Lung (tissue), 12 donors: ENCODE results near the gene POC1B. TPM values are rescaled to one million over a fixed set of nuclear protein-coding genes. Genes with fewer than 3 reads are reported as not detected.

Experiments
- ATAC-seq: fragments of 200-7000 bp; cut with Tn5 transposase; one replicate; pipeline ENCODE4 v1.9.1; 2020; ENCODE audit warnings: moderate number of reproducible peaks; ENCODE audit not compliant: insufficient read depth, low FRiP score
- DNase-seq, 3 donors: peaks; one replicate each; pipeline ENCODE4 v3.0.0-alpha.2; 2013 to 2017
- H3K27ac ChIP-seq, 2 donors: one replicate each; pipeline ENCODE4 v1.5.1; 2013; ENCODE audit warnings: mild to moderate bottlenecking in 2 of 2, moderate library complexity in 2 of 2, control low read depth in 1 of 2, inconsistent platforms in 1 of 2, low read depth in 1 of 2, low read length in 1 of 2
- H3K27me3 ChIP-seq, 3 donors: one replicate each; pipeline ENCODE4 v1.5.1; 2013; ENCODE audit warnings: low read length in 2 of 3; ENCODE audit not compliant: control insufficient read depth in 3 of 3, insufficient read depth in 3 of 3
- H3K36me3 ChIP-seq, 4 donors: one replicate each; pipeline ENCODE4 v1.5.1; 2013; ENCODE audit warnings: low read length in 4 of 4, mild to moderate bottlenecking in 1 of 4, moderate library complexity in 1 of 4; ENCODE audit not compliant: control insufficient read depth in 4 of 4, insufficient read depth in 4 of 4
- H3K4me1 ChIP-seq, 5 donors: one replicate each; pipeline ENCODE4 v1.5.1; 2013; ENCODE audit warnings: low read length in 5 of 5, mild to moderate bottlenecking in 2 of 5, moderate library complexity in 1 of 5; ENCODE audit not compliant: control insufficient read depth in 5 of 5, insufficient read depth in 5 of 5
- H3K4me3 ChIP-seq: one replicate; pipeline ENCODE4 v1.5.1; 2013; ENCODE audit warnings: mild to moderate bottlenecking, control low read depth, moderate library complexity
- H3K9ac ChIP-seq, 2 donors: one replicate each; pipeline ENCODE4 v1.5.1; 2013; ENCODE audit warnings: low read length in 2 of 2, control low read depth in 1 of 2; ENCODE audit not compliant: insufficient read depth in 1 of 2
- H3K9me3 ChIP-seq, 4 donors: one replicate each; pipeline ENCODE4 v1.5.1; 2013; ENCODE audit warnings: low read length in 3 of 4, mild to moderate bottlenecking in 1 of 4, moderate library complexity in 1 of 4; ENCODE audit not compliant: control insufficient read depth in 4 of 4, insufficient read depth in 3 of 4
- WGBS, 2 donors: extraction: QIAGEN DNeasy Blood & Tissue Kit; methylation state at CpG; one replicate each; pipeline ENCODE4 v1.1.7; 2013; 5-methylcytosine and 5-hydroxymethylcytosine counted together
- polyA plus RNA-seq, 2 donors: library from polyadenylated mRNA; stranded (reverse); fragments of 200-250 nt; gene quantifications; one replicate each; pipeline ENCODE4 v1.2.1, GENCODE V29; 2013
- total RNA-seq, 2 donors: library from RNA; depleted of rRNA in 1 of 2; stranded (reverse); fragments of >200 nt in 1 of 2; gene quantifications; one replicate each; pipeline ENCODE4 v1.2.1, GENCODE V29; 2014 to 2021
- TF ChIP-seq, protein P1 (sequence below): IDR thresholded peaks from 2 replicates; pipeline ENCODE4 v1.5.1; 2012; ENCODE audit warnings: mild to moderate bottlenecking; ENCODE audit errors: control extremely low read depth, extremely low read depth
- donor health status: control.
- donor health status: control.
- donor health status: Bipolar disorder and iron deficiency.
- donor health status: healthy.
- donor health status: DM: yes; HTN: yes; CAD: no.

Gene POC1B
- total and polyA plus RNA-seq, 4 donors = 6.9 to 32.6 (median 10.9) TPM

DNA sequence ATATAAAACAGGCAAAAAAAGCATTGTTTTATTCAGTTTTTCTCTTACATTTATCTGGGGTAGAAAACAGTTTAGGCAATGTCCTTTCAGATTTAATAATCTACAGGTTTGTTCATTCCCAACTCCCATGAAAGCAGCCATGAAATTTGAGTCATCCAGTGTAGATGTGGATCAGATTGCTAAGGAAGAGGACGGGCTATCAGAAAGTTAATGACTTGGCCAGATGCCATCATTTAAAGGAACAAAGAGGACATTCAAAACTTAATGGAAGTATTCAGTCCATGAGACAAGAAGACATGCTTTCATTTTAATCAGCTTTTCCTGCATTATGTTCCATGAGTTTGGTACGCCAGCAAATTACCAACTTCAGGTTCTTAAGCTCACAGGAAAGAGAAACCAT lies 31.1 kb upstream of the POC1B start:
- no peaks in the 10 kb centered on the region for H3K4me1 ChIP-seq
- H3K27ac ChIP-seq = no peak overlapping the region
- TF ChIP-seq, protein P1, sequence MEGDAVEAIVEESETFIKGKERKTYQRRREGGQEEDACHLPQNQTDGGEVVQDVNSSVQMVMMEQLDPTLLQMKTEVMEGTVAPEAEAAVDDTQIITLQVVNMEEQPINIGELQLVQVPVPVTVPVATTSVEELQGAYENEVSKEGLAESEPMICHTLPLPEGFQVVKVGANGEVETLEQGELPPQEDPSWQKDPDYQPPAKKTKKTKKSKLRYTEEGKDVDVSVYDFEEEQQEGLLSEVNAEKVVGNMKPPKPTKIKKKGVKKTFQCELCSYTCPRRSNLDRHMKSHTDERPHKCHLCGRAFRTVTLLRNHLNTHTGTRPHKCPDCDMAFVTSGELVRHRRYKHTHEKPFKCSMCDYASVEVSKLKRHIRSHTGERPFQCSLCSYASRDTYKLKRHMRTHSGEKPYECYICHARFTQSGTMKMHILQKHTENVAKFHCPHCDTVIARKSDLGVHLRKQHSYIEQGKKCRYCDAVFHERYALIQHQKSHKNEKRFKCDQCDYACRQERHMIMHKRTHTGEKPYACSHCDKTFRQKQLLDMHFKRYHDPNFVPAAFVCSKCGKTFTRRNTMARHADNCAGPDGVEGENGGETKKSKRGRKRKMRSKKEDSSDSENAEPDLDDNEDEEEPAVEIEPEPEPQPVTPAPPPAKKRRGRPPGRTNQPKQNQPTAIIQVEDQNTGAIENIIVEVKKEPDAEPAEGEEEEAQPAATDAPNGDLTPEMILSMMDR = no peak
- no peak overlapping the region for H3K9ac ChIP-seq
- 68 to 74% methylated on average over 2 of the region's 2 CpGs for WGBS, 2 donors
- H3K9me3 ChIP-seq = no peaks in the 10 kb centered on the region
- no peak overlapping the region for H3K4me3 ChIP-seq
- ATAC-seq (no peak), DNase-seq (peak in 2 of 3 donors; percentile 26 to 43)
- no peaks in the 10 kb centered on the region for H3K27me3 ChIP-seq
- H3K36me3 ChIP-seq = no peaks in the 10 kb centered on the region

DNA sequence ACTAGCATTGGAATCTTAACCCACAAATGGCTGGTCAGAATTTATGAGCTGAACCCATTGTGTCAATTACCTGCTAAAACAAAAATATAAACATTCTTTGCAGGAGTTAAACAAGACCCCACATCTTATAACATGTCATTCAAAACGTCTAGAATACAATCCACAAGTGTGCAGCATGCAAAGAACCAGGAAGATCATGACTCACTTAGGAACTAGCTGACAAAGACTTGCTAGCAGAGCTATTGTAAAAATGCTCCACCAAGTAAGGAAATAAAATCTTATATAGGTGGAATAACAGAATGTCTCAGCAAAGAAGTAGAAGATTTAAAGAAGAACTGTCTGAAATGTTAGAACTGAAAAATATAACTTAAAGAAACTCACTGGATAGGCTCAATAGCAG lies 26.5 kb upstream of the POC1B start:
- DNase-seq = no peak
- no peak for ATAC-seq
- Histone ChIP-seq H3K27me3 (no peaks in the 10 kb centered on the region), H3K27ac (no peak overlapping the region), H3K9me3 (no peaks in the 10 kb centered on the region), H3K9ac (no peak overlapping the region), H3K4me1 (no peaks in the 10 kb centered on the region), H3K4me3 (no peak overlapping the region), H3K36me3 (no peaks in the 10 kb centered on the region)
- WGBS, 2 donors = 27 to 41% methylated on average over 1 of the region's 1 CpG
- TF ChIP-seq, protein P1 = no peak

DNA sequence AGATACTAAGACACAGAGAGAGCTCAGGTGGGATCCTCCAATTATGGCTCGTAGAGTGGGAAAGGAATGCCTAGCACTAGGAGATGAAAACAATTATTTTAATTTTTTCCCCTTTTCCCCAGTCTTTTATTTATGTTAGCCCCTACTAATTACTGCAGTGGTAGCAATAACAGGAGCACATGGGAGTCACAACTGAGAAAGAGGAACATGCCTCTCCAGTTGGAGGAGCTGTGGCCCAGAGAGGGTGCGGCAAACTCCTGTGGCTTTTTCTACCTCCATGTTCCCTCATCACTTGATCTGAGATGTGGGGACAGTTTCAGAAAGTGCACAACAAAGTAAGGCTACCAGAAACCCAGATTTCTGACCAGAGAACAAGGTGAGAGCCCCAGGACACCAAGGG lies 25.9 kb upstream of the POC1B start:
- Histone ChIP-seq H3K9ac (no peak overlapping the region), H3K27ac (no peak overlapping the region), H3K36me3 (no peaks in the 10 kb centered on the region), H3K27me3 (no peaks in the 10 kb centered on the region), H3K4me3 (no peak overlapping the region), H3K4me1 (peaks cover 0 to 3% (median 0%) of the 10 kb centered on the region in 5 donors), H3K9me3 (no peaks in the 10 kb centered on the region)
- 96 to 98% methylated on average over 2 of the region's 2 CpGs for WGBS, 2 donors
- TF ChIP-seq, protein P1 = no peak
- no peak for ATAC-seq
- no peak for DNase-seq

DNA sequence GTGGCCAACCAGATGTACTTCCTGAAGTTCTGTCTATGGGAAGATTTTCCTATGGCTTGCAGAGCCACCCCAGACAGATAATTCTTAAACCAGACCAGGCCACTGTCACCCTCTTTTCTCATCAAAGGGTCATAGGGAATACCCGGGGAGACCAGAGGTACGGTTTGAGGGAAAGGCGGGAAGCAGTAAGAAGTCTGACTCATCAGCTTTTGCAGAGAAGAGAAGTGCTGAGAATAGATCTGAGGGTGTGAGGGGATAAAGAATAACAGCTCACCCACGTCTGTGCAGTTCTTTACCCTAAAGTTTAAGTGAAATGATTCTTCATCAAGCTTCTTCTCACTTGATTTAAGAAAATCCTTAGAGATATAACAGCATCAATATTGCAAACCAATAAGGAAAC lies 21.3 kb upstream of the POC1B start:
- no peak for ATAC-seq

More for the DNA sequence above, 21.3 kb upstream of the POC1B start:
- Histone ChIP-seq H3K27me3 (no peaks in the 10 kb centered on the region), H3K9ac (no peak overlapping the region), H3K27ac (no peak overlapping the region), H3K4me3 (no peak overlapping the region), H3K9me3 (no peaks in the 10 kb centered on the region), H3K4me1 (peaks cover 0 to 17% (median 4%) of the 10 kb centered on the region in 5 donors), H3K36me3 (no peaks in the 10 kb centered on the region)
- DNase-seq = no peak
- TF ChIP-seq, protein P1 = no peak
- WGBS, 2 donors = 74 to 83% methylated on average over 4 of the region's 4 CpGs
